ENCODE results near the gene RAB4B.
"Not testable (repeated sequence)": the region's sequence is repeated elsewhere in the genome, so short reads cannot be mapped to it uniquely, and the experiment has no call there.

RAB4B gene

GRCh38 chr19:40750874-40751537 is 27.0 kb upstream of the RAB4B start, which contains the start of gene SNRPA:
Gene SNRPA (plus strand): TSS chr19:40751203. CDS start chr19:40751409, 206 bp downstream.
- DNase-seq (ENCODE audit: low read depth in 3 of 3) = peak; percentile 93 to 95 (median 95)

- no peak for DNase-seq (ENCODE audit: low read depth in 3 of 3)
Observed at GRCh38 chr19:40752257-40752781, 25.7 kb upstream of the RAB4B start.

- DNase-seq (ENCODE audit: low read depth in 3 of 3) = peak; percentile 43 to 61 (median 54)
Observed at GRCh38 chr19:40754611-40755247, 23.3 kb upstream of the RAB4B start.

GRCh38 chr19:40755248-40755624 is 22.8 kb upstream of the RAB4B start:
- no peak for DNase-seq (ENCODE audit: low read depth in 3 of 3)

GRCh38 chr19:40755791-40756190 is 22.3 kb upstream of the RAB4B start:
- no peak for DNase-seq (ENCODE audit: low read depth in 3 of 3)

- no peak for DNase-seq (ENCODE audit: low read depth in 3 of 3)
Observed at GRCh38 chr19:40756502-40757110, 21.4 kb upstream of the RAB4B start.

- no peak for DNase-seq (ENCODE audit: low read depth in 3 of 3)
Observed at GRCh38 chr19:40758491-40758890, 19.6 kb upstream of the RAB4B start.

GRCh38 chr19:40759352-40759751 is 18.7 kb upstream of the RAB4B start:
- DNase-seq (ENCODE audit: low read depth in 3 of 3) = no peak

GRCh38 chr19:40762754-40763470 is 15.1 kb upstream of the RAB4B start:
- DNase-seq (ENCODE audit: low read depth in 3 of 3) = no peak

- no peak for DNase-seq (ENCODE audit: low read depth in 3 of 3)
Observed at GRCh38 chr19:40763526-40763925, 14.5 kb upstream of the RAB4B start.

GRCh38 chr19:40763963-40764362 is 14.1 kb upstream of the RAB4B start:
- no peak for DNase-seq (ENCODE audit: low read depth in 3 of 3)

- not testable (repeated sequence) for DNase-seq (ENCODE audit: low read depth in 3 of 3)
Observed at GRCh38 chr19:40766385-40766784, 11.7 kb upstream of the RAB4B start.

- no peak for DNase-seq (ENCODE audit: low read depth in 3 of 3)
Observed at GRCh38 chr19:40768869-40769268, 9.2 kb upstream of the RAB4B start.

- not testable (repeated sequence) for DNase-seq (ENCODE audit: low read depth in 3 of 3)
Observed at GRCh38 chr19:40771101-40771862, 6.8 kb upstream of the RAB4B start.

GRCh38 chr19:40774916-40775631 is 3.0 kb upstream of the RAB4B start, which contains the start of gene MIA:
Gene MIA (plus strand): TSS chr19:40775521. CDS start chr19:40775543, 22 bp downstream.
- no peak for DNase-seq (ENCODE audit: low read depth in 3 of 3)

- DNase-seq (ENCODE audit: low read depth in 3 of 3) = no peak
Observed at GRCh38 chr19:40775632-40776022, 2.4 kb upstream of the RAB4B start.

GRCh38 chr19:40776364-40776763 is 1.7 kb upstream of the RAB4B start:
- DNase-seq (ENCODE audit: low read depth in 3 of 3) = no peak

GRCh38 chr19:40776932-40777644 is 959 bp upstream of the RAB4B start:
- DNase-seq (ENCODE audit: low read depth in 3 of 3) = peak; percentile 79 to 86 (median 85)

- no peak for DNase-seq (ENCODE audit: low read depth in 3 of 3)
Observed at GRCh38 chr19:40777645-40777936, 456 bp upstream of the RAB4B start.

GRCh38 chr19:40778706-40779284 is 748 bp downstream of the RAB4B start:
- no peak for DNase-seq (ENCODE audit: low read depth in 3 of 3)

All from stimulated activated CD4-positive, alpha-beta T cell treated with anti-CD3 and anti-CD28 coated beads, TNF-alpha, amount 100 ng/mL, for 48 hours (primary cell).